Measurements from ENCODE around the gene SMIM26. TPM values are rescaled to one million over a fixed set of nuclear protein-coding genes. Genes with fewer than 3 reads are reported as not detected.

Gene SMIM26
- total RNA-seq, 1 donor from 2014 or later: 186 TPM

GRCh38 chr20:18609741-18610140 is 42.5 kb downstream of the SMIM26 start:
- Histone ChIP-seq H3K27me3 (ENCODE audit: control insufficient read depth, insufficient read depth, low read length) (no peaks in the 10 kb centered on the region), H3K36me3 (ENCODE audit: control insufficient read depth, insufficient read depth, low read length) (peaks cover 1% of the 10 kb centered on the region), H3K4me3 (ENCODE audit: low read depth, low read length) (no peak overlapping the region)
- TF ChIP-seq CTCF (IDR thresholded peaks at IDR 0.05; ENCODE audit: insufficient read depth, low read length, severe bottlenecking): no peak
- DNase-seq (ENCODE audit: low read depth) (peak; percentile 79), FAIRE-seq (no peak)

GRCh38 chr20:18611492-18611891 is 44.3 kb downstream of the SMIM26 start:
- TF ChIP-seq CTCF (IDR thresholded peaks at IDR 0.05; ENCODE audit: insufficient read depth, low read length, severe bottlenecking): no peak
- H3K36me3 ChIP-seq (ENCODE audit: control insufficient read depth, insufficient read depth, low read length): peaks cover 1% of the 10 kb centered on the region
- H3K27me3 ChIP-seq (ENCODE audit: control insufficient read depth, insufficient read depth, low read length): no peaks in the 10 kb centered on the region
- DNase-seq (ENCODE audit: low read depth): no peak
- FAIRE-seq: no peak
- no peak overlapping the region for H3K4me3 ChIP-seq (ENCODE audit: low read depth, low read length)

- peak; percentile 99 for DNase-seq (ENCODE audit: low read depth)
- FAIRE-seq: peak; percentile 100
Measured at GRCh38 chr20:18613553-18613952, 46.3 kb downstream of the SMIM26 start.

GRCh38 chr20:18614244-18614643 is 47.0 kb downstream of the SMIM26 start:
- H3K4me3 ChIP-seq (ENCODE audit: low read depth, low read length): no peak overlapping the region
- no peaks in the 10 kb centered on the region for H3K27me3 ChIP-seq (ENCODE audit: control insufficient read depth, insufficient read depth, low read length)
- no peak for TF ChIP-seq CTCF (IDR thresholded peaks at IDR 0.05; ENCODE audit: insufficient read depth, low read length, severe bottlenecking)
- FAIRE-seq: peak; percentile 88
- H3K36me3 ChIP-seq (ENCODE audit: control insufficient read depth, insufficient read depth, low read length): peaks cover 4% of the 10 kb centered on the region
- no peak for DNase-seq (ENCODE audit: low read depth)

More at GRCh38 chr20:18613553-18613952, 46.3 kb downstream of the SMIM26 start:
- Histone ChIP-seq H3K36me3 (ENCODE audit: control insufficient read depth, insufficient read depth, low read length) (peaks cover 4% of the 10 kb centered on the region), H3K27me3 (ENCODE audit: control insufficient read depth, insufficient read depth, low read length) (no peaks in the 10 kb centered on the region), H3K4me3 (ENCODE audit: low read depth, low read length) (no peak overlapping the region)
- peak; percentile 19 for TF ChIP-seq CTCF (IDR thresholded peaks at IDR 0.05; ENCODE audit: insufficient read depth, low read length, severe bottlenecking)

- H3K36me3 ChIP-seq (ENCODE audit: control insufficient read depth, insufficient read depth, low read length): peaks cover 4% of the 10 kb centered on the region
- no peaks in the 10 kb centered on the region for H3K27me3 ChIP-seq (ENCODE audit: control insufficient read depth, insufficient read depth, low read length)
- H3K4me3 ChIP-seq (ENCODE audit: low read depth, low read length): no peak overlapping the region
- DNase-seq (ENCODE audit: low read depth): no peak
- TF ChIP-seq CTCF (IDR thresholded peaks at IDR 0.05; ENCODE audit: insufficient read depth, low read length, severe bottlenecking): no peak
- no peak for FAIRE-seq
Measured at GRCh38 chr20:18615020-18615650, 47.9 kb downstream of the SMIM26 start.

Other genes starting within 250 kb of the SMIM26 start
- gene DZANK1, start 100.4 kb upstream of the SMIM26 start, total RNA-seq: 0.26 and 0.64 TPM in 2 replicates
- 6.3 and 9.1 TPM in 2 replicates for gene POLR3F, start 100.0 kb upstream of the SMIM26 start, total RNA-seq
- gene RBBP9, start 70.2 kb upstream of the SMIM26 start, total RNA-seq: 12.0 and 18.2 TPM in 2 replicates
- gene SEC23B, start 59.5 kb upstream of the SMIM26 start, total RNA-seq: 81.6 and 119 TPM in 2 replicates
- gene DTD1, start 20.6 kb downstream of the SMIM26 start, total RNA-seq: 197 and 241 TPM in 2 replicates
- not detected in 2 replicates for gene SCP2D1, start 246.4 kb downstream of the SMIM26 start, total RNA-seq

Measured in bronchial epithelial cell (primary cell).